Naive thymus-derived CD8-positive, alpha-beta T cell (primary cell): ENCODE measurements around the gene TRAPPC14. TPM values are rescaled to one million over a fixed set of nuclear protein-coding genes. Genes with fewer than 3 reads are reported as not detected.
"Not testable (repeated sequence)": the region's sequence is repeated elsewhere in the genome, so short reads cannot be mapped to it uniquely, and the experiment has no call there.

Experiments
- ATAC-seq, 2 donors: fragments of 150-1000 bp; cut with Tn5 transposase in 1 of 2; sonication (Bioruptor Pico), chemical (Tn5 transposase) in 1 of 2; 1 replicate in 1 of 2; 2 replicates in 1 of 2; pipeline ENCODE4 v1.10.0; 2021; ENCODE audit warnings: mild to moderate bottlenecking in 2 of 2, moderate library complexity in 2 of 2
- POLR2A ChIA-PET: fragments of 350-600 bp; sonication (Branson Sonifier 250); formaldehyde crosslinking; loops from one replicate; lab custom pipeline; 2021; ENCODE audit warnings: antibody characterized with exemption; lab: Charles Lee
- DNase-seq, 10 donors: peaks; one replicate each; pipeline versions ENCODE4 v3.0.0 to v3.0.0-alpha.2; 2020 to 2022
- H3K27ac Mint-ChIP-seq, 10 donors: one replicate each; pipeline ENCODE4 v1.8.0; 2020 to 2022; ENCODE audit warnings: mild to moderate bottlenecking in 10 of 10, mixed read lengths in 10 of 10, moderate library complexity in 4 of 10, inconsistent platforms in 1 of 10
- H3K27me3 Mint-ChIP-seq, 5 donors: one replicate each; pipeline ENCODE4 v1.8.0; 2021 to 2022; ENCODE audit warnings: mixed read lengths in 5 of 5
- H3K36me3 Mint-ChIP-seq, 3 donors: one replicate each; pipeline ENCODE4 v1.8.0; 2020 to 2022; ENCODE audit warnings: mixed read lengths in 3 of 3, mild to moderate bottlenecking in 2 of 3, inconsistent platforms in 1 of 3
- H3K4me1 Mint-ChIP-seq, 4 donors: one replicate each; pipeline ENCODE4 v1.8.0; 2021 to 2022; ENCODE audit warnings: mixed read lengths in 4 of 4
- H3K4me3 Mint-ChIP-seq, 10 donors: one replicate each; pipeline ENCODE4 v1.8.0; 2020 to 2022; ENCODE audit warnings: mild to moderate bottlenecking in 10 of 10, mixed read lengths in 10 of 10, moderate library complexity in 6 of 10, inconsistent platforms in 1 of 10
- H3K9me3 Mint-ChIP-seq, 9 donors: one replicate each; pipeline ENCODE4 v1.8.0; 2020 to 2022; ENCODE audit warnings: mixed read lengths in 9 of 9, mild to moderate bottlenecking in 3 of 9, inconsistent platforms in 1 of 9, moderate library complexity in 1 of 9
- polyA plus RNA-seq, 3 donors: library from polyadenylated mRNA; unstranded; fragments of 300-500 nt; fragmentation: Illumina TruSeq; gene quantifications; one replicate each; pipeline ENCODE4 v1.2.3, GENCODE V29; 2021
- total RNA-seq, 8 experiments: library from RNA in 2 of 8; stranded (reverse) in 2 of 8; gene quantifications; one replicate each; pipeline ENCODE4 v1.2.3 and lab custom pipeline; 2021 to 2026

TRAPPC14 gene
- total and polyA plus RNA-seq, 5 experiments from 2014 or later, result 2.1 to 109 (median 4.5) TPM

DNA sequence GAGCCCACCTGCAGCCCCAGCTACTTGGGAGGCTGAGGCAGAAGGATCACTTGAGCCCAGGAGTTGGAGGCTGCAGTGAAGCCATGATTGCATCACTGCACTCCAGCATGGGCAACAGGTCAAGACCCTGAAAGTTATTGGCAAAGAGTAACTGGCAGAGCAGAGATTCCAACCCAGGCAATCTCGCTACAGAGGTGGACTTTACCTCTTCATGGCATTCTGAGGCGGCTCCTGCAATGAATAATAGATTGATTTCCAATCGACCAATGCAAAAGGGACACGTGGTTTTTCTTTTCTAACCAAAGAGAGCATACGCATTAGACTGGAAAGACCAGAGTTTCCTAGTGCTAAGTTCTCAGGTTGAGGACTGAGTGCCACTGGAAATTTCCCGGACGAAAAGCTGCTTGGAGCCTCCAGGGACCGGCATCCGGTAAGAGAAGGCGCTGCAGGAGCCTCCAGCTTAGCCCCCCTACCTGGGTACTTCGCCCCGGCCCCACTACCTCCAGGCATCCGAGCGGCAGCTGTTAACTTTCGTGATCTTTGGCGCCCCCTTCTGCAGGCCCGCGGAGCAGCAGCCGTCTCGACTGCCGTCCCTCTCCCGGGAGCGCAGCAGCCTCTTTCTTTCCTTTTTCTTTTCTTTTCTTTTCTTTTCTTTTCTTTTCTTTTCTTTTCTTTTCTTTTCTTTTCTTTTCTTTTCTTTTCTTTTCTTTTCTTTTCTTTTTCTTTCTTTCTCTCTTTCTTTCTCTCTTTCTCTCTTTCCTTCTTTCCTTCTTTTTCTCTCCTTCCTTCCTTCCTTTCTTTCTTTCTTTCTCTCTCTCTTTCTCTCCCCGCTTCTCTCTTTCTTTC is 27.7 kb downstream of the TRAPPC14 start:
- no peak for ATAC-seq
- peak; percentile 70 to 89 (median 82) for DNase-seq
- Mint-ChIP-seq H3K27ac (peak overlapping the region in 2 of 10 donors; percentile 4 to 22), H3K27me3 (no peaks in the 10 kb centered on the region), H3K4me1 (peaks cover 14 to 35% (median 34%) of the 10 kb centered on the region in 4 donors), H3K36me3 (no peaks in the 10 kb centered on the region), H3K4me3 (peak overlapping the region in 4 of 10 donors; percentile 8 to 31 (median 17)), H3K9me3 (no peaks in the 10 kb centered on the region)
- POLR2A ChIA-PET, result interaction anchor here (0.6 to 15.9 kb wide), 9 partner anchors 11 to 298 kb away, joined by 3 to 252 read pairs (median 5); partner anchors contain the start of genes AP4M1, CNPY4, GPC2 and MCM7

DNA sequence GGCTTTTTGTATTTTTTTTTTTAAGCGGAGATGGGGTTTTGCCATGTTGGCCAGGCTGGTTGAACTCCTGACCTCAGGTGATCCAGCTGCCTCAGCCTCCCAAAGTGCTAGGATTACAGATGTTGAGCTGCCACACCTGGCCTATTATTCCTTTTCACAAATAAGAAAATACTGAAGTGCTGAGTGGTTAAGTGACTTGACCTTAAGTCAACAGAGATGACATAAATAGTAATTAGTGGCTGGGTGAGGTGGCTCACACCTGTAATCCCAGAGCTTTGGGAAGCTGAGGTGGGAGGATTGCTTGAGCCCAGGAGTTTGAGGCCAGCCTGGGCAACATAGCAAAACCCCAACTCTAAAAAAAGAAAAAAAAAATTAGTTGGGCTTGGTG is 28.3 kb downstream of the TRAPPC14 start:
- not testable (repeated sequence) for H3K27me3 Mint-ChIP-seq, H3K4me3 Mint-ChIP-seq, H3K9me3 Mint-ChIP-seq, H3K36me3 Mint-ChIP-seq, ATAC-seq, H3K27ac Mint-ChIP-seq, DNase-seq
- H3K4me1 Mint-ChIP-seq, result peaks cover 14 to 41% (median 39%) of the 10 kb centered on the region in 4 donors
- POLR2A ChIA-PET, result interaction anchor here (0.6 to 15.9 kb wide), 8 partner anchors 10 to 136 kb away, joined by 3 to 252 read pairs (median 7); partner anchors contain the start of genes AP4M1, CNPY4, GPC2 and LAMTOR4

DNA sequence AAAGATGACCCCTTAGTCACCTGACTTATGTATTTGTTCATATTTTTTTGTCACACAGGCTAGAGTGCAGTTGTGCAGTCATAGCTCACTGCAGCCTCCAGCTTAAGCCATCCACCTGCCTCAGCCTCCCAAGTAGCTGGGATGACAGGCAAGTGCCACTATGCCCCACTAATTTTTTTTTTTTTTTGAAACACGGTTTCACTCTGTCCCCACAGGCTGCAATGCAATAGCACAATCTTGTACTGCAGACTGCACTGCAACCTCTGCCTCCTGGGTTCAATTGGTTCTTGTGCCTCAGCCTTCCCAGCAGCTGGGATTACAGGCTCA is 29.9 kb downstream of the TRAPPC14 start:
- Mint-ChIP-seq H3K4me3 (peak overlapping the region; percentile 73 to 99 (median 83)), H3K9me3 (no peaks in the 10 kb centered on the region), H3K4me1 (peaks cover 19 to 53% (median 50%) of the 10 kb centered on the region in 4 donors), H3K27ac (peak overlapping the region in 7 of 10 donors; percentile 7 to 88 (median 82)), H3K27me3 (no peaks in the 10 kb centered on the region), H3K36me3 (no peaks in the 10 kb centered on the region)
- DNase-seq (no peak), ATAC-seq (no peak)
- POLR2A ChIA-PET, result interaction anchor here (0.6 to 15.9 kb wide), 14 partner anchors 8 to 302 kb away, joined by 3 to 252 read pairs (median 3); partner anchors contain the start of genes AP4M1, COPS6, GPC2 and LAMTOR4

DNA sequence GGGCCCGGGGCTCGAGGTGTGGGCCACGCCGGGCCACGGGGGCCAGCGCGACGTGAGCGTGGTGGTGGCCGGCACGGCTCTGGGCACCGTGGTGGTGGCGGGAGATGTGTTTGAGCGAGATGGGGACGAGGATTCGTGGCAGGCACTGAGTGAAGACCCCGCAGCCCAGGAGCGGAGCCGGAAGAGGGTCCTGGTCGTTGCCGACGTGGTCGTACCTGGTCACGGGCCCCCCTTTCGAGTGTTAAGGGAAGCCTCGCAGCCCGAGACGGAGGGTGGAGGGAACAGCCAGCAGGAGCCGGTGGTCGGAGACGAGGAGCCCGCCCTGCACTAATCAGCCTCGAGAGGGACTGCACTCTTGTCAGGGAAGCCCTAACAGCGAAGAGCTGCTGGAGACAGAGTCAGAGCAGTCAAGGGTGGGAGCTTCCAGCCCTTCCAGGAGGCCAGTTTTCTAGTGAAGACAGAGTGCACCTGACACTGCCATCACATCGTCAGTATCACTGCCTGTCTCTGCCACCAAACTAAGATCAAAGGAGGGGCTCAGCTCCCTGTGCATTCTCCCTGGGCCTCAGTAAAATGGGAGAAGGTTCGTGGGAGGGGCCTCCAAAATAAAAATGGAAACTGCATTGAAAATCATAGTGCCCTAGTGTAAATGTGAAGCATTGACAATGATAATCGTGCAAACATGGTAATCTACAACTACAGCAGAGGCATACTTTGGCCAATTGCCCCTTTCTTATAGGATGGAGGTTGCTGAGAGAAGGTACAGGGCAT is 30.5 kb downstream of the TRAPPC14 start:
- peaks cover 19 to 52% (median 50%) of the 10 kb centered on the region in 4 donors for H3K4me1 Mint-ChIP-seq
- peak; percentile 9 to 11 for ATAC-seq

DNA sequence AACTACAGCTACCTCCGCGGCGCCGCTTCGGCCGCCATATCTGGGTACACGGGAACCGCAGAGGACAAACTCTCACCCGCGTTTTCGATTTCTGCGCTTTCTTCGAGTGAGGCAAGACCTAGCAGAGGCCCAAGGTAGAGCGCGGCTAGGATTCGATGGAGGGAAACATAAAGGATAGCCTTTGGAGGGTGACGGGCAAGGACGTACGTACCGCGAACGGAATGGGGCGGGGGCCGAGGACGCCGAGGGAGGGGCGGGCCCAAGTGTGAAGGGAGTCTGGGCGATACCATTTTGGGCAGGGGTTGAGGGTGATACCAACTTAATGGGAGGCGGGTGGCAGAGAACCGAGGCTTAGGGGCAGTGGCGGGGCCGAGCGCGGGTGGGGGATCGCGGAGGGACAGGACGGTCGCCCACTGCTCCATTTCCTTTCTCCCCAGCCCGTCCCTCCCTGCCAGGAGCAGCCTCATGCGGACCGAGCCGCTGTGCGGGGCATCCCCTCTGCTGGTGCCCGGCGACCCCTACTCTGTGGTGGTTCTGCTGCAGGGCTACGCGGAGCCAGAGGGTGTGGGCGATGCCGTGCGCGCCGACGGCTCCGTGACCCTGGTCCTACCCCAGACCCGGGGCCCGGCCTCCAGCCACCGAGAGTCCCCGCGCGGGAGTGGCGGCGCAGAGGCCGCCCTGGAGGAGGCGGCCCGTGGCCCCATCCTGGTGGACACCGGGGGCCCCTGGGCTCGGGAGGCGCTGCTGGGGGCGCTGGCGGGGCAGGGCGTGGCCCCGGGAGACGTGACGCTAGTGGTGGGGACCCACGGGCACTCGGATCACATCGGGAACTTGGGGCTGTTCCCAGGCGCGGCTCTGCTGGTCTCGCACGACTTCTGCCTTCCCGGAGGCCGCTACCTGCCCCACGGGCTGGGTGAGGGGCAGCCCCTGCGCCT is 31.3 kb downstream of the TRAPPC14 start, which contains the start of gene MBLAC1:
Gene MBLAC1, plus strand, starts transcription at position 37 of the 935 bp plus-strand sequence. Its CDS starts 429 bp downstream, at position 466.
- peaks cover 0 to 5% (median 0%) of the 10 kb centered on the region in 3 donors for H3K36me3 Mint-ChIP-seq
- no peaks in the 10 kb centered on the region for H3K9me3 Mint-ChIP-seq
- ATAC-seq (peak; percentile 75 to 77), DNase-seq (peak; percentile 84 to 98 (median 91))
- H3K27me3 Mint-ChIP-seq, result no peaks in the 10 kb centered on the region
- H3K4me1 Mint-ChIP-seq, result peaks cover 14 to 49% (median 45%) of the 10 kb centered on the region in 4 donors
- H3K4me3 Mint-ChIP-seq, result peak within 1 kb of the TSS; percentile 97 to 100 (median 99)
- POLR2A ChIA-PET, result interaction anchor here (0.6 to 15.9 kb wide), 31 partner anchors 7 to 310 kb away, joined by 3 to 252 read pairs (median 5); partner anchors contain the start of genes AP4M1, COPS6, GAL3ST4 and GPC2
- H3K27ac Mint-ChIP-seq, result peak within 1 kb of the TSS; percentile 99 to 100 (median 100)

More for the DNA sequence above, 30.5 kb downstream of the TRAPPC14 start:
- Mint-ChIP-seq H3K4me3 (peak overlapping the region; percentile 73 to 99 (median 83)), H3K9me3 (no peaks in the 10 kb centered on the region), H3K27ac (peak overlapping the region in 9 of 10 donors; percentile 50 to 90 (median 85)), H3K27me3 (no peaks in the 10 kb centered on the region), H3K36me3 (peaks cover 0 to 2% (median 0%) of the 10 kb centered on the region in 3 donors)
- POLR2A ChIA-PET, result interaction anchor here (0.6 to 15.9 kb wide), 14 partner anchors 8 to 302 kb away, joined by 3 to 252 read pairs (median 4); partner anchors contain the start of genes AP4M1, COPS6, GPC2 and LAMTOR4
- peak in 4 of 10 donors; percentile 11 to 38 (median 32) for DNase-seq

DNA sequence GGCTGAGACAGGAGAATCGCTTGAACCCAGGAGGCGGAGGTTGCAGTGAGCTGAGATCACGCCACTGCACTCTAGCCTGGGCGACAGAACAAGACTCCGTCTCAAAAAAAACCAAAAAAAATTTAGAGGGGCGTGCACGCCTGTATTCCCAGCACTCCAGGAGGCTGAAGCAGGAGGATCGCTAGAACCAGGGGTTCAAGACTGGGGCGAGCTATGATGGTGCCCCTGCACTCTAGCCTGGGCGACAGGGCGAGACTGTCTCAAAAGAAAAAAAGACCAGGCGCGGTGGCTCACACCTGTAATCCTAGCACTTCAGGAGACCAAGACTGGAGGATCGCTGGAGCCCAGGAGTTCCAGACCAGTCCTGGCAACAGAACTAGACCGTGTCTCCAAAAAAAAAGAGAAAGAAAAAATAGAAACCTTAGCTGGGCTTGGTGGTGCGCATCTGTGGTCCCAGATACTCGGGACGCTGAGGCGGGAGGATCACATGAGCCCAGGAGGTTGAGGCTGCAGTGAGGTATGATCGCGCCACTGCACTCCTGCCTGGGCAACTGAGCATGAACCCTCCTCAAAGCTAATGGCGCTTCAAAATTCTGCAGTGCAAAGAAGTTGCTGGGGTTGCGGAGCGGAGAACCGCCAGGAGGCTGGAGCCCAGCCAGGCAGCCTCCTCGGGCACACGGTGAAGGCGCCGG is 32.1 kb downstream of the TRAPPC14 start:
- POLR2A ChIA-PET, result interaction anchor here (0.6 to 15.9 kb wide), 29 partner anchors 8 to 311 kb away, joined by 3 to 252 read pairs (median 4); partner anchors contain the start of genes AP4M1, COPS6, GAL3ST4 and GPC2
- H3K4me1 Mint-ChIP-seq, result peaks cover 13 to 50% (median 44%) of the 10 kb centered on the region in 4 donors
- H3K36me3 Mint-ChIP-seq, result peaks cover 0 to 5% (median 0%) of the 10 kb centered on the region in 3 donors
- peak overlapping the region; percentile 99 to 100 (median 100) for H3K27ac Mint-ChIP-seq
- ATAC-seq (peak in 1 of 2 donors; percentile 1), DNase-seq (peak in 1 of 10 donors; percentile 6)
- peak overlapping the region; percentile 97 to 100 (median 99) for H3K4me3 Mint-ChIP-seq
- H3K9me3 Mint-ChIP-seq, result no peaks in the 10 kb centered on the region
- no peaks in the 10 kb centered on the region for H3K27me3 Mint-ChIP-seq

DNA sequence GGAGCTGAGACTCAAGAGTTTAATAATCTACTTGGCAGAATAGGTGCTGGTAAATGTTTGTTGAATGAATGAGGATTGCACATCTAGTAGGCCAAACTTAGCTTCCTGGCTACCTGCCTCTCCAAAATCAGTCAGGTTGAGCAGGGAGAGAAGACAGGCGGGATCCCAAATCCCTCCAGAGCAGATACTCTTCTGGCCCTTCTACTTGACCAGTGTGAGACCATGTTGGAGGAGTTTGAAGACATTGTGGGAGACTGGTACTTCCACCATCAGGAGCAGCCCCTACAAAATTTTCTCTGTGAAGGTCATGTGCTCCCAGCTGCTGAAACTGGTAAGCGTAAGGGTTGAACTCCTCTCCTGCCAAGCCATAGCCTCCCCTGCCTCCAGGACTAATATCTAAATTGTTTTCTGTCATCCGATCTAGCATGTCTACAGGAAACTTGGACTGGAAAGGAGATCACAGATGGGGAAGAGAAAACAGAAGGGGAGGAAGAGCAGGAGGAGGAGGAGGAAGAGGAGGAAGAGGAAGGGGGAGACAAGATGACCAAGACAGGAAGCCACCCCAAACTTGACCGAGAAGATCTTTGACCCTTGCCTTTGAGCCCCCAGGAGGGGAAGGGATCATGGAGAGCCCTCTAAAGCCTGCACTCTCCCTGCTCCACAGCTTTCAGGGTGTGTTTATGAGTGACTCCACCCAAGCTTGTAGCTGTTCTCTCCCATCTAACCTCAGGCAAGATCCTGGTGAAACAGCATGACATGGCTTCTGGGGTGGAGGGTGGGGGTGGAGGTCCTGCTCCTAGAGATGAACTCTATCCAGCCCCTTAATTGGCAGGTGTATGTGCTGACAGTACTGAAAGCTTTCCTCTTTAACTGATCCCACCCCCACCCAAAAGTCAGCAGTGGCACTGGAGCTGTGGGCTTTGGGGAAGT is 34.0 kb downstream of the TRAPPC14 start:
- Mint-ChIP-seq H3K27ac (peak overlapping the region in 9 of 10 donors; percentile 30 to 100 (median 74)), H3K9me3 (no peaks in the 10 kb centered on the region), H3K4me1 (peaks cover 19 to 58% (median 48%) of the 10 kb centered on the region in 4 donors), H3K27me3 (no peaks in the 10 kb centered on the region), H3K4me3 (peak overlapping the region in 9 of 10 donors; percentile 43 to 99 (median 98)), H3K36me3 (peaks cover 0 to 5% (median 0%) of the 10 kb centered on the region in 3 donors)
- DNase-seq, result no peak
- ATAC-seq, result no peak
- POLR2A ChIA-PET, result interaction anchor here (0.6 to 15.9 kb wide), 12 partner anchors 10 to 304 kb away, joined by 3 to 252 read pairs (median 4); partner anchors contain the start of genes AP4M1, COPS6, LAMTOR4 and MCM7

DNA sequence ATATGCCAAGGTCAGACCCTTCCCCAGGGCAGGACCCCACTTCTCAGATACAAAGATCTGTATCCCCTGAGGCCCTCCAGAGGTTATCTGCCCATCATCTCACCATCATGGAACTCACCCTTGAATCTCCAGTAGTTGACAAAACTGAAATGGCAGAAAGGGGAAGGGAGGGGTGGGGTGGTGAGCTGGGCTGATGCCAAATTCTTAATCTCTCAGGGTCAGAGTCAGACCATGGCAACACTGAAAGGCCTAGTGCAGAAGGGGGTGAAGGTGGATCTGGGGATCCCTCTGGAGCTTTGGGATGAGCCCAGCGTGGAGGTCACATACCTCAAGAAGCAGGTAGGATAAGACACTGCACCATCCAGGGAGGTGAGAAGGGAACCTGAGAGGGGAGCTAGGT is 36.0 kb downstream of the TRAPPC14 start:
- ATAC-seq, result no peak
- H3K27ac Mint-ChIP-seq, result peak overlapping the region in 6 of 10 donors; percentile 25 to 79 (median 74)
- H3K4me3 Mint-ChIP-seq, result peak overlapping the region in 2 of 10 donors; percentile 19 to 67
- peaks cover 17 to 63% (median 50%) of the 10 kb centered on the region in 4 donors for H3K4me1 Mint-ChIP-seq
- POLR2A ChIA-PET, result interaction anchor here (0.6 to 15.9 kb wide), 3 partner anchors 12 to 98 kb away, joined by 4 to 252 read pairs (median 4); partner anchors contain the start of genes AP4M1 and MCM7
- H3K36me3 Mint-ChIP-seq, result peaks cover 0 to 5% (median 0%) of the 10 kb centered on the region in 3 donors
- no peaks in the 10 kb centered on the region for H3K27me3 Mint-ChIP-seq
- H3K9me3 Mint-ChIP-seq, result no peaks in the 10 kb centered on the region
- DNase-seq, result no peak

DNA sequence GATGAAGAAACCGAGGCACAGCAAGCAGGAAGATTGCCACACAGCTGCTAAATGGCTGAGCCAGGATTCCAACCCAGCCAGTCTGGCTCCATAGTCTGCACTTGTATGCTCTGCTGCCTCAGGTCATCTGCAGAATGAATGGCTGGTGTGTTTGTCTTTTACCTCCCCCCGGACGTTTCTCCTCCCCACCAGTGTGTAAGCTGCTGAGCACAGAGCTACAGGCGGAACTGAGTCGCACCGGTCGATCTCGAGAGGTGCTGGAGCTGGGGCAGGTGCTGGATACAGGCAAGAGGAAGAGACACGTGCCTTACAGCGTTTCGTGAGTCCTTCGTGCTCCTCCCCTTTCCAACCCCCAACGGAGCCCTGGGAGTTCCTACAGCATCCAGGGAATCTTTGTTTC is 36.5 kb downstream of the TRAPPC14 start:
- peak overlapping the region in 7 of 10 donors; percentile 25 to 77 (median 65) for H3K27ac Mint-ChIP-seq

More for the DNA sequence above, 36.5 kb downstream of the TRAPPC14 start:
- H3K4me3 Mint-ChIP-seq, result peak overlapping the region in 2 of 10 donors; percentile 10 to 33
- H3K4me1 Mint-ChIP-seq, result peaks cover 17 to 63% (median 49%) of the 10 kb centered on the region in 4 donors
- POLR2A ChIA-PET, result interaction anchor here (0.6 to 15.9 kb wide), 2 partner anchors 20 to 99 kb away, joined by 4 to 252 read pairs; partner anchors contain the start of genes AP4M1 and MCM7
- H3K27me3 Mint-ChIP-seq, result no peaks in the 10 kb centered on the region
- ATAC-seq (no peak), DNase-seq (no peak)
- peaks cover 0 to 5% (median 0%) of the 10 kb centered on the region in 3 donors for H3K36me3 Mint-ChIP-seq
- no peaks in the 10 kb centered on the region for H3K9me3 Mint-ChIP-seq
